ENCODE results near the gene PCYOX1L. TPM values are rescaled to one million over a fixed set of nuclear protein-coding genes. Genes with fewer than 3 reads are reported as not detected.
A peak's percentile ranks its signal among the peaks of the same experiment; 100 is the strongest.

The PCYOX1L gene
- total RNA-seq, 1 experiment from 2014 or later, result 1.8 TPM

GRCh38 chr5:149320791-149321330, 37.0 kb upstream of the PCYOX1L start:
- Histone ChIP-seq H3K4me1 (ENCODE audit: insufficient read depth, low read length, poor library complexity, severe bottlenecking) (peaks cover 11% of the 10 kb centered on the region), H3K9me3 (ENCODE audit: low read depth, low read length, poor library complexity, severe bottlenecking) (no peaks in the 10 kb centered on the region), H3K27ac (ENCODE audit: low read depth, low read length, poor library complexity, severe bottlenecking) (no peak overlapping the region), H3K4me3 (ENCODE audit: low read depth, low read length, poor library complexity, severe bottlenecking) (no peak overlapping the region), H3K36me3 (ENCODE audit: insufficient read depth, low read length, poor library complexity, severe bottlenecking) (no peaks in the 10 kb centered on the region), H3K27me3 (replicated peaks; ENCODE audit: insufficient read depth, low read depth, low read length, poor library complexity) (no peaks in the 10 kb centered on the region)
- TF ChIP-seq EZH2 (IDR thresholded peaks at IDR 0.05; ENCODE audit: borderline replicate concordance, low read depth, low read length, poor library complexity, severe bottlenecking), result no peak
- TF ChIP-seq, protein P1, sequence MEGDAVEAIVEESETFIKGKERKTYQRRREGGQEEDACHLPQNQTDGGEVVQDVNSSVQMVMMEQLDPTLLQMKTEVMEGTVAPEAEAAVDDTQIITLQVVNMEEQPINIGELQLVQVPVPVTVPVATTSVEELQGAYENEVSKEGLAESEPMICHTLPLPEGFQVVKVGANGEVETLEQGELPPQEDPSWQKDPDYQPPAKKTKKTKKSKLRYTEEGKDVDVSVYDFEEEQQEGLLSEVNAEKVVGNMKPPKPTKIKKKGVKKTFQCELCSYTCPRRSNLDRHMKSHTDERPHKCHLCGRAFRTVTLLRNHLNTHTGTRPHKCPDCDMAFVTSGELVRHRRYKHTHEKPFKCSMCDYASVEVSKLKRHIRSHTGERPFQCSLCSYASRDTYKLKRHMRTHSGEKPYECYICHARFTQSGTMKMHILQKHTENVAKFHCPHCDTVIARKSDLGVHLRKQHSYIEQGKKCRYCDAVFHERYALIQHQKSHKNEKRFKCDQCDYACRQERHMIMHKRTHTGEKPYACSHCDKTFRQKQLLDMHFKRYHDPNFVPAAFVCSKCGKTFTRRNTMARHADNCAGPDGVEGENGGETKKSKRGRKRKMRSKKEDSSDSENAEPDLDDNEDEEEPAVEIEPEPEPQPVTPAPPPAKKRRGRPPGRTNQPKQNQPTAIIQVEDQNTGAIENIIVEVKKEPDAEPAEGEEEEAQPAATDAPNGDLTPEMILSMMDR (conservative IDR thresholded peaks at IDR 0.05; ENCODE audit: low read depth, low read length), result no peak
- POLR2A ChIA-PET (ENCODE audit: low non-redundant PET), result no interaction called here
- CTCF ChIA-PET, result interaction anchor here (0.6 to 0.7 kb wide), 3 partner anchors 46 to 1294 kb away, joined by 3 to 12 read pairs (median 3); no protein-coding TSS in a partner anchor
- peak; percentile 83 for DNase-seq (ENCODE audit: low spot score)
- intact Hi-C loops (cut with micrococcal nuclease; ENCODE audit: unreplicated experiment), result no loop called here
- BruUV-seq (replicated peaks), result no TSS peak

DNA sequence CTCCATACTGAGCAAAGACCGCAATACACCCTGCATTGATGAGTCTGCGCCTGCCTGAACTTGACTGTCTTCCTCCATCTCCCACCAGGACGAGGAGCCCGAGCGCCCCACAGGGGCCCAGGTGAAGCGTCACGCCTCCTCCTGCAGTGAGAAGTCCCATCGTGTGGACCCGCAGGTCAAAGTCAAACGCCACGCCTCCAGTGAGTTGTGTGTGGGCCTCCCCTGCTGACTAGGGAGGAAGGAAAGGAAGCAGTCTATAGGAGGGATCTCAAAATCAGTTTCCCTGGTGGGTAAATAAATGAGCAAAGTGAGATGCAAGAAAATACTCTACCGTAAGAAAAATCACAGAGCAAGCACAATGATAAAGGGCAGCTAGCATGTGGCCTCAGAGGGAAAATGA, 35.3 kb upstream of the PCYOX1L start:
- H3K4me1 ChIP-seq (ENCODE audit: insufficient read depth, low read length, poor library complexity, severe bottlenecking), result peaks cover 11% of the 10 kb centered on the region
- H3K27me3 ChIP-seq (replicated peaks; ENCODE audit: insufficient read depth, low read depth, low read length, poor library complexity), result no peaks in the 10 kb centered on the region
- no peak overlapping the region for H3K27ac ChIP-seq (ENCODE audit: low read depth, low read length, poor library complexity, severe bottlenecking)
- intact Hi-C loops (cut with micrococcal nuclease; ENCODE audit: unreplicated experiment), result no loop called here
- ChIA-PET CTCF (no interaction called here), POLR2A (ENCODE audit: low non-redundant PET) (no interaction called here)
- TF ChIP-seq, protein P1 (conservative IDR thresholded peaks at IDR 0.05; ENCODE audit: low read depth, low read length), result no peak
- TF ChIP-seq EZH2 (IDR thresholded peaks at IDR 0.05; ENCODE audit: borderline replicate concordance, low read depth, low read length, poor library complexity, severe bottlenecking), result no peak
- H3K4me3 ChIP-seq (ENCODE audit: low read depth, low read length, poor library complexity, severe bottlenecking), result no peak overlapping the region
- no peaks in the 10 kb centered on the region for H3K36me3 ChIP-seq (ENCODE audit: insufficient read depth, low read length, poor library complexity, severe bottlenecking)
- no peaks in the 10 kb centered on the region for H3K9me3 ChIP-seq (ENCODE audit: low read depth, low read length, poor library complexity, severe bottlenecking)
- BruUV-seq (replicated peaks), result no TSS peak
- DNase-seq (ENCODE audit: low spot score), result no peak

DNA sequence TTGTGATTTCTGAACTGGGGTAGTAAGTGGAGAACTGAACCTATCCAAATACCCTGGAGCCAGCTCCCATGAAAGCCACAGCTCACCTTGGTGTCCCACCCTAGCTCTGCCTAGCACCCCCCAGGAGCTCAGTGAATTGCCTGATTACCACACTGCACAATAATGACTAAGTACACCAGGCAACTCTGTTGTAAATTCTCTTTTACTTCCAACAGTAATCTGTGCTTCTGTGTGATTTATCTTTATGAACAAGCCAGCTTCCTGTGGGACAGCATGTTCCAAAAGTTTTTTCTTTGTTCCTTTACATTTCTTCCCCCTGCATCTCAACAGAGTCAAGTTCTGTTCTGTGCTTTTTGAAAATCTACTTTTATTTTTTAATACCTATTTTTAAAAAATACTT, 34.6 kb upstream of the PCYOX1L start:
- BruUV-seq (replicated peaks), result no TSS peak
- CTCF ChIA-PET, result no interaction called here
- Histone ChIP-seq H3K27me3 (replicated peaks; ENCODE audit: insufficient read depth, low read depth, low read length, poor library complexity) (no peaks in the 10 kb centered on the region), H3K4me1 (ENCODE audit: insufficient read depth, low read length, poor library complexity, severe bottlenecking) (peaks cover 11% of the 10 kb centered on the region), H3K4me3 (ENCODE audit: low read depth, low read length, poor library complexity, severe bottlenecking) (no peak overlapping the region), H3K9me3 (ENCODE audit: low read depth, low read length, poor library complexity, severe bottlenecking) (no peaks in the 10 kb centered on the region), H3K36me3 (ENCODE audit: insufficient read depth, low read length, poor library complexity, severe bottlenecking) (no peaks in the 10 kb centered on the region), H3K27ac (ENCODE audit: low read depth, low read length, poor library complexity, severe bottlenecking) (no peak overlapping the region)
- intact Hi-C loops (cut with micrococcal nuclease; ENCODE audit: unreplicated experiment), result no loop called here
- no peak for TF ChIP-seq EZH2 (IDR thresholded peaks at IDR 0.05; ENCODE audit: borderline replicate concordance, low read depth, low read length, poor library complexity, severe bottlenecking)
- TF ChIP-seq, protein P1 (conservative IDR thresholded peaks at IDR 0.05; ENCODE audit: low read depth, low read length), result no peak
- no peak for DNase-seq (ENCODE audit: low spot score)
- POLR2A ChIA-PET (ENCODE audit: low non-redundant PET), result no interaction called here

All from A673 (cell line).